DOHH2 (cell line): ENCODE measurements around the gene STON1.

Source experiments
- EZH2phosphoT487 ChIP-seq: fragments of 200-600 bp; sonication (generic); IDR thresholded peaks from 2 replicates; pipeline ENCODE4 v1.6.1; 2017; ENCODE audit warnings: borderline replicate concordance, mild to moderate bottlenecking, antibody characterized with exemption, low read length, moderate library complexity, mixed read lengths
- TF ChIP-seq, protein P1 (sequence below): fragments of 200-600 bp; sonication (generic); IDR thresholded peaks from one replicate; pipeline ENCODE4 v1.5.1; 2014; ENCODE audit warnings: antibody characterized with exemption, mild to moderate bottlenecking, low read depth, low read length; ENCODE audit not compliant: poor library complexity, severe bottlenecking

DNA sequence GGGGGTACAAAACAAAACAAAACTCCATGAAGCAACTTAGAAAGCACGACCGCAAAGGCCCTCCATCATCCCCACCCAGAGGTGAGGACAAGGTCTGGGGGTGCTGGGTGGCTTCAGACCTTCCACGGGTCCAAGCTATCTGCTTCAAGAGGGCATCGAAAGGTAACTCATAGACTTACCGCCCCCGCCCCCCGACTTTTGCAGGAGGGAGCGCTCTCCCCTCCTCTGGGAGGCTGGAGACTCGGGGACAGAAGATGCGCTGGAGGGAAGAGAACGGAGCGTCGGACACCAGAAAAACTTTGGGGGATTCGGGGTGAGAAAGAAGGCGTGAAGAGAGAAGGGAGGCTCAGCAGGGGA is 300 bp upstream of the STON1 start:
- TF ChIP-seq, protein P1, sequence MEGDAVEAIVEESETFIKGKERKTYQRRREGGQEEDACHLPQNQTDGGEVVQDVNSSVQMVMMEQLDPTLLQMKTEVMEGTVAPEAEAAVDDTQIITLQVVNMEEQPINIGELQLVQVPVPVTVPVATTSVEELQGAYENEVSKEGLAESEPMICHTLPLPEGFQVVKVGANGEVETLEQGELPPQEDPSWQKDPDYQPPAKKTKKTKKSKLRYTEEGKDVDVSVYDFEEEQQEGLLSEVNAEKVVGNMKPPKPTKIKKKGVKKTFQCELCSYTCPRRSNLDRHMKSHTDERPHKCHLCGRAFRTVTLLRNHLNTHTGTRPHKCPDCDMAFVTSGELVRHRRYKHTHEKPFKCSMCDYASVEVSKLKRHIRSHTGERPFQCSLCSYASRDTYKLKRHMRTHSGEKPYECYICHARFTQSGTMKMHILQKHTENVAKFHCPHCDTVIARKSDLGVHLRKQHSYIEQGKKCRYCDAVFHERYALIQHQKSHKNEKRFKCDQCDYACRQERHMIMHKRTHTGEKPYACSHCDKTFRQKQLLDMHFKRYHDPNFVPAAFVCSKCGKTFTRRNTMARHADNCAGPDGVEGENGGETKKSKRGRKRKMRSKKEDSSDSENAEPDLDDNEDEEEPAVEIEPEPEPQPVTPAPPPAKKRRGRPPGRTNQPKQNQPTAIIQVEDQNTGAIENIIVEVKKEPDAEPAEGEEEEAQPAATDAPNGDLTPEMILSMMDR: no peak
- no peak for TF ChIP-seq EZH2phosphoT487
